Measurements from ENCODE around the gene PLA2G4F.
A peak's percentile ranks its signal among the peaks of the same experiment; 100 is the strongest.

PLA2G4F gene

GRCh38 chr15:42135351-42135750 is 21.1 kb downstream of the PLA2G4F start:
- no peak for DNase-seq (ENCODE audit: low spot score)
- in situ Hi-C loops (cut with MboI; ENCODE audit: low sequenced_read_pairs, unreplicated experiment) = loop anchor here (10.0 kb wide), 1 partner anchor 141 kb away; no protein-coding TSS in a partner anchor
- TF ChIP-seq CTCF (IDR thresholded peaks at IDR 0.05; ENCODE audit: borderline replicate concordance, control extremely low read depth, extremely low read depth, insufficient read depth, missing control alignments) = no peak

GRCh38 chr15:42134617-42135245 is 21.7 kb downstream of the PLA2G4F start:
- no peak for TF ChIP-seq CTCF (IDR thresholded peaks at IDR 0.05; ENCODE audit: borderline replicate concordance, control extremely low read depth, extremely low read depth, insufficient read depth, missing control alignments)
- in situ Hi-C loops (cut with MboI; ENCODE audit: low sequenced_read_pairs, unreplicated experiment) = loop anchor here (10.0 kb wide), 1 partner anchor 140 kb away; no protein-coding TSS in a partner anchor
- DNase-seq (ENCODE audit: low spot score) = no peak

GRCh38 chr15:42133886-42134502 is 22.4 kb downstream of the PLA2G4F start:
- peak; percentile 72 for DNase-seq (ENCODE audit: low spot score)
- in situ Hi-C loops (cut with MboI; ENCODE audit: low sequenced_read_pairs, unreplicated experiment) = loop anchor here (10.0 kb wide), 1 partner anchor 139 kb away; no protein-coding TSS in a partner anchor
- TF ChIP-seq CTCF (IDR thresholded peaks at IDR 0.05; ENCODE audit: borderline replicate concordance, control extremely low read depth, extremely low read depth, insufficient read depth, missing control alignments) = peak; percentile 63

GRCh38 chr15:42133356-42133755 is 23.1 kb downstream of the PLA2G4F start:
- no peak for DNase-seq (ENCODE audit: low spot score)
- TF ChIP-seq CTCF (IDR thresholded peaks at IDR 0.05; ENCODE audit: borderline replicate concordance, control extremely low read depth, extremely low read depth, insufficient read depth, missing control alignments) = no peak
- in situ Hi-C loops (cut with MboI; ENCODE audit: low sequenced_read_pairs, unreplicated experiment) = loop anchor here (10.0 kb wide), 1 partner anchor 139 kb away; no protein-coding TSS in a partner anchor

- no peak for DNase-seq (ENCODE audit: low spot score)
- TF ChIP-seq CTCF (IDR thresholded peaks at IDR 0.05; ENCODE audit: borderline replicate concordance, control extremely low read depth, extremely low read depth, insufficient read depth, missing control alignments) = no peak
- in situ Hi-C loops (cut with MboI; ENCODE audit: low sequenced_read_pairs, unreplicated experiment) = loop anchor here (10.0 kb wide), 1 partner anchor 137 kb away; no protein-coding TSS in a partner anchor
These were observed 24.3 kb downstream of the PLA2G4F start for GRCh38 chr15:42131826-42132806.

- no peak for DNase-seq (ENCODE audit: low spot score)
- no peak for TF ChIP-seq CTCF (IDR thresholded peaks at IDR 0.05; ENCODE audit: borderline replicate concordance, control extremely low read depth, extremely low read depth, insufficient read depth, missing control alignments)
- in situ Hi-C loops (cut with MboI; ENCODE audit: low sequenced_read_pairs, unreplicated experiment) = loop anchor here (10.0 kb wide), 1 partner anchor 136 kb away; no protein-coding TSS in a partner anchor
These were observed 25.4 kb downstream of the PLA2G4F start for GRCh38 chr15:42131006-42131405.

All from GM13976 (cell line).